ENCODE results near the gene ESR2. TPM values are rescaled to one million over a fixed set of nuclear protein-coding genes. Genes with fewer than 3 reads are reported as not detected.

Gene ESR2
- total and polyA plus RNA-seq, 8 donors, result 0.21 to 3.0 (median 2.0) TPM

DNA sequence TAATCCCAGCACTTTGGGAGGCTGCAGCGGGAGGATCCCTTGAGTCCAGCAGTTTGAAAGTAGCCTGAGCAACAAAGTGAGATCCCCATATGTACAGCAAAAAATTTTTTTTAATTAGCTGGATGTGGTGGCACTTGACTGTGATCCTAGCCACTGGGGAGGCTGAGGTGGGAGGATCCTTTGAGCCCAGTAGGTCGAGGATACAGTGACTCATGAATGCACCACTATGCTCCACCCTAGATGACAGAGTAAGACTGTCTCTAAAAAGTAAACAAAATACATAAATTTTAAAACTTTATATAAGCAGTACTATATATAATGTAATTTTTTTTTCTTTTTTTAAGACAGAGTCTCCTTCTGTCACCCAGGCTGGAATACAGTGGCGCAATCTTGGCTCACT is 115.4 kb downstream of the ESR2 start:
- no peak for ATAC-seq
- intact Hi-C loops (cut with DNase I), result no loop called here
- Histone ChIP-seq H3K27me3 (no peaks in the 10 kb centered on the region), H3K36me3 (peaks cover 0 to 35% of the 10 kb centered on the region in 2 donors), H3K4me1 (no peaks in the 10 kb centered on the region), H3K27ac (no peak overlapping the region), H3K9me3 (no peaks in the 10 kb centered on the region), H3K4me3 (no peak overlapping the region)
- TF ChIP-seq, protein P1, sequence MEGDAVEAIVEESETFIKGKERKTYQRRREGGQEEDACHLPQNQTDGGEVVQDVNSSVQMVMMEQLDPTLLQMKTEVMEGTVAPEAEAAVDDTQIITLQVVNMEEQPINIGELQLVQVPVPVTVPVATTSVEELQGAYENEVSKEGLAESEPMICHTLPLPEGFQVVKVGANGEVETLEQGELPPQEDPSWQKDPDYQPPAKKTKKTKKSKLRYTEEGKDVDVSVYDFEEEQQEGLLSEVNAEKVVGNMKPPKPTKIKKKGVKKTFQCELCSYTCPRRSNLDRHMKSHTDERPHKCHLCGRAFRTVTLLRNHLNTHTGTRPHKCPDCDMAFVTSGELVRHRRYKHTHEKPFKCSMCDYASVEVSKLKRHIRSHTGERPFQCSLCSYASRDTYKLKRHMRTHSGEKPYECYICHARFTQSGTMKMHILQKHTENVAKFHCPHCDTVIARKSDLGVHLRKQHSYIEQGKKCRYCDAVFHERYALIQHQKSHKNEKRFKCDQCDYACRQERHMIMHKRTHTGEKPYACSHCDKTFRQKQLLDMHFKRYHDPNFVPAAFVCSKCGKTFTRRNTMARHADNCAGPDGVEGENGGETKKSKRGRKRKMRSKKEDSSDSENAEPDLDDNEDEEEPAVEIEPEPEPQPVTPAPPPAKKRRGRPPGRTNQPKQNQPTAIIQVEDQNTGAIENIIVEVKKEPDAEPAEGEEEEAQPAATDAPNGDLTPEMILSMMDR (IDR thresholded peaks at IDR 0.05), result no peak
- DNase-seq, result no peak

- intact Hi-C loops (cut with DNase I), result no loop called here
- Histone ChIP-seq H3K27me3 (no peaks in the 10 kb centered on the region), H3K27ac (no peak overlapping the region), H3K4me3 (no peak overlapping the region), H3K36me3 (peaks cover 0 to 52% of the 10 kb centered on the region in 2 donors), H3K9me3 (no peaks in the 10 kb centered on the region), H3K4me1 (no peaks in the 10 kb centered on the region)
- no peak for ATAC-seq
- DNase-seq, result no peak
- TF ChIP-seq, protein P1 (IDR thresholded peaks at IDR 0.05), result no peak
Observed at GRCh38 chr14:64176330-64176729, 117.8 kb downstream of the ESR2 start.

GRCh38 chr14:64174922-64175782 is 119.0 kb downstream of the ESR2 start:
- Histone ChIP-seq H3K27me3 (no peaks in the 10 kb centered on the region), H3K27ac (no peak overlapping the region), H3K4me3 (no peak overlapping the region), H3K4me1 (no peaks in the 10 kb centered on the region), H3K36me3 (peaks cover 0 to 53% of the 10 kb centered on the region in 2 donors), H3K9me3 (no peaks in the 10 kb centered on the region)
- TF ChIP-seq, protein P1 (IDR thresholded peaks at IDR 0.05), result no peak
- DNase-seq, result no peak
- no peak for ATAC-seq
- intact Hi-C loops (cut with DNase I), result no loop called here

DNA sequence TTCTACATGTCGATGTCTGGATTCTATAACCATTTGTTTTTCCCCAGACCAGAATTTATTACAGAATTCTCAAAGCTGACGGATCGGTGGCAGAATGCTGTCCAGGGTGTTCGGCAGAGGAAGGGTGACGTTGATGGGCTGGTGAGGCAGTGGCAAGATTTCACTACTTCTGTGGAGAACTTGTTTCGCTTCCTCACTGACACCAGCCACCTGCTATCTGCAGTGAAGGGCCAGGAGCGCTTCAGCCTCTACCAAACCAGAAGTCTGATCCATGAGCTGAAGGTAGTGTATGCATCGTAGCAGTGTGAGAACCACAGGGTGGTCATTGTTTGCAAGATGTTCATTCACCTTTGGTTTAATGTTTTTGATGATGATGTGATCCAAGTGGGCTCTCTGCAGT is 124.0 kb downstream of the ESR2 start:
- Histone ChIP-seq H3K27ac (no peak overlapping the region), H3K4me1 (no peaks in the 10 kb centered on the region), H3K9me3 (no peaks in the 10 kb centered on the region), H3K36me3 (peaks cover 0 to 76% of the 10 kb centered on the region in 2 donors), H3K27me3 (no peaks in the 10 kb centered on the region), H3K4me3 (no peak overlapping the region)
- TF ChIP-seq, protein P1 (IDR thresholded peaks at IDR 0.05), result no peak
- intact Hi-C loops (cut with DNase I), result no loop called here
- ATAC-seq (no peak), DNase-seq (no peak)

DNA sequence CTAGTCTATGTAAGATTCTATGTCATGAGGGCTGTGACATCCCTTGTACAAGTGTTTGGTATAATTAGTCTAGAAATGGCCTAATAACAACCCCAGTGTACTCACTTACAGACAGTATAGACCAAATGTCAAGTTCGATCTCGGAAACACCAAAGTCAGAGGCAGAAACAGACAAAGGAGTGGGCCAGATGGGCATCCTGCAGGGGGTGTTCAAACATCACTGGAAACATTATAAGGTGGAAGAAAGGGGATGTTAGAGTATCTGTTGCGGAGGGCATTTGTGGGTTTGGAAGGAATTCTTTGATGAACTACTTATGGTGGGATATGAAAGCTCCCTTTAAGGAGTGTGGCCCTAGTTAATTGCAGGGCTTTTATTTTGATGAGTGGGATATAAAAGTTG is 134.6 kb downstream of the ESR2 start:
- H3K9me3 ChIP-seq, result no peaks in the 10 kb centered on the region
- H3K27me3 ChIP-seq, result no peaks in the 10 kb centered on the region
- no peak for ATAC-seq
- no peak for DNase-seq
- H3K36me3 ChIP-seq, result peaks cover 0 to 32% of the 10 kb centered on the region in 2 donors
- intact Hi-C loops (cut with DNase I), result no loop called here
- no peak overlapping the region for H3K27ac ChIP-seq
- H3K4me1 ChIP-seq, result no peaks in the 10 kb centered on the region
- TF ChIP-seq, protein P1 (IDR thresholded peaks at IDR 0.05), result no peak
- no peak overlapping the region for H3K4me3 ChIP-seq

Measured in left lung (tissue), 10 donors.